HG03571 (cell line): ENCODE measurements around the gene ITGA2B.
"Not testable (repeated sequence)": the region's sequence is repeated elsewhere in the genome, so short reads cannot be mapped to it uniquely, and the experiment has no call there.

Source experiments
- ATAC-seq: cut with Tn5 transposase; IDR thresholded peaks from one replicate; pipeline ENCODE4 v1.9.1; 2021; ENCODE audit not compliant: unreplicated experiment

ITGA2B gene

DNA sequence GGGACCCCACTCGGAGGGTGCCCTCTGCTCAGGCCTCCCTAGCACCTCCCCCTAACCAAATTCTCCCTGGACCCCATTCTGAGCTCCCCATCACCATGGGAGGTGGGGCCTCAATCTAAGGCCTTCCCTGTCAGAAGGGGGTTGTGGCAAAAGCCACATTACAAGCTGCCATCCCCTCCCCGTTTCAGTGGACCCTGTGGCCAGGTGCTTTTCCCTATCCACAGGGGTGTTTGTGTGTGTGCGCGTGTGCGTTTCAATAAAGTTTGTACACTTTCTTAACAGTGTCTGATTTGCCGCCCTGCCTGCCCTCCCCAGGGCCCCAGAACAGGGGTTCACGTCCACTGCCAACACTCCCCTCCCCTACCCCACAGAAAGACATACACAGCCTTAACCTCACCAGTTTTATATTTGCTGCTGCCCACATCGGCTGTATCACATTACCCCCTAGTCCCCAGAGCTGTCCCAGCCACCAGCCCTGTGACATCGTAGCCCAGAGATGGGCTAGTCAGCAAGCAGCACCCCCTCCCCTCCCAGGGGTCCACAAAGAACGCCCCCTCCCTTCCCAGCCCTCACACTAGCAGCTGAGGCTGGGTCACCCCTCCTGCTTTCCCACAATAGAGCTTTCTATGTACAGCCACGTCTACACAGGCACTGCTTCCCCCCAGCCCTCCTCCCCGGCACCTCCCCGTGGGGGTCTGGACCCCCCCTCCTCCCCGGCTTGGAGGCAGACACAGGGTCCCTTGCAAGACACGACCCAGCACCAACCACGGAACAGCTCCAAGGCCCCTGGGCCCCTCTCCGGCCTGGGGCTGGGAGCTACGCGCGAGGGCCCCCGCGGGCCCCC lies 36.4 kb downstream of the ITGA2B start:
- ATAC-seq: no peak

DNA sequence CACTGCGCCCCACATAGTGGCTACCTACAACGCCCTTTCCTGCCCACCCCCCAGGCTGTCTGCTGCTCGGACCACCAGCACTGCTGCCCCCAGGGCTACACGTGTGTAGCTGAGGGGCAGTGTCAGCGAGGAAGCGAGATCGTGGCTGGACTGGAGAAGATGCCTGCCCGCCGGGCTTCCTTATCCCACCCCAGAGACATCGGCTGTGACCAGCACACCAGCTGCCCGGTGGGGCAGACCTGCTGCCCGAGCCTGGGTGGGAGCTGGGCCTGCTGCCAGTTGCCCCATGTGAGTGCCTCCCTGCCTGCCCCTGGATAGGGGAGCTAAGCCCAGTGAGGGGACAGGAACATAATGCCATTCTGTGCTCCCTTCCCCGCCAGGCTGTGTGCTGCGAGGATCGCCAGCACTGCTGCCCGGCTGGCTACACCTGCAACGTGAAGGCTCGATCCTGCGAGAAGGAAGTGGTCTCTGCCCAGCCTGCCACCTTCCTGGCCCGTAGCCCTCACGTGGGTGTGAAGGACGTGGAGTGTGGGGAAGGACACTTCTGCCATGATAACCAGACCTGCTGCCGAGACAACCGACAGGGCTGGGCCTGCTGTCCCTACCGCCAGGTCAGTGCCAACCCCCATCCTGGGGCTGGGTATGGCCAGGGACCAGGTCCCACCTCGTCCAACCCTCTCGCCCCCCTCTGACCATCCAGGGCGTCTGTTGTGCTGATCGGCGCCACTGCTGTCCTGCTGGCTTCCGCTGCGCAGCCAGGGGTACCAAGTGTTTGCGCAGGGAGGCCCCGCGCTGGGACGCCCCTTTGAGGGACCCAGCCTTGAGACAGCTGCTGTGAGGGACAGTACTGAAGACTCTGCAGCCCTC lies 37.3 kb downstream of the ITGA2B start:
- no peak for ATAC-seq

DNA sequence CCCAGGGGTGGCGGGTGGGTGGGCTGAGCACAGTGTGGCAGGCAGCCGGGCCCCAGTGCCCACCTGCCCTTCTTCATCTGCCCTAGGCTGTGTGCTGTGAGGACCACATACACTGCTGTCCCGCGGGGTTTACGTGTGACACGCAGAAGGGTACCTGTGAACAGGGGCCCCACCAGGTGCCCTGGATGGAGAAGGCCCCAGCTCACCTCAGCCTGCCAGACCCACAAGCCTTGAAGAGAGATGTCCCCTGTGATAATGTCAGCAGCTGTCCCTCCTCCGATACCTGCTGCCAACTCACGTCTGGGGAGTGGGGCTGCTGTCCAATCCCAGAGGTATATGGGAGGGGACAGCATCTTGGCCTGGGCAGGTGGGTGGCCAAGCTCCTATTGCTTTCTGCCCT lies 38.0 kb downstream of the ITGA2B start:
- no peak for ATAC-seq

DNA sequence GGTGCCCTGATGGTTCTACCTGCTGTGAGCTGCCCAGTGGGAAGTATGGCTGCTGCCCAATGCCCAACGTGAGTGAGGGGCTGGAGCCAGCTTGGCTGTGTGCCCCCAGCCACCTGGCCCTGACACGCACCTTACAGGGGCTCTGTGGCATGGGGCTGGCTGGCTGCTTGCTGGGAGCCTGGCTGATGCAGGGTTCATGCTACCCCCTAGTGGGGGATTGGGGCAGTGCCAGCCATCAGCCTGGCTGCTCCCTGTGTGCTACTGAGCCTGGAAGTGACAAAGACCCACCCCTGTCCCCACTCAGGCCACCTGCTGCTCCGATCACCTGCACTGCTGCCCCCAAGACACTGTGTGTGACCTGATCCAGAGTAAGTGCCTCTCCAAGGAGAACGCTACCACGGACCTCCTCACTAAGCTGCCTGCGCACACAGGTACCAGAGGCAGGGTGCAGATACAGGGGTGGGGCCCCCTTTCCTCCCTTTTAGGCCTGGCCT lies 38.7 kb downstream of the ITGA2B start:
- ATAC-seq: no peak

DNA sequence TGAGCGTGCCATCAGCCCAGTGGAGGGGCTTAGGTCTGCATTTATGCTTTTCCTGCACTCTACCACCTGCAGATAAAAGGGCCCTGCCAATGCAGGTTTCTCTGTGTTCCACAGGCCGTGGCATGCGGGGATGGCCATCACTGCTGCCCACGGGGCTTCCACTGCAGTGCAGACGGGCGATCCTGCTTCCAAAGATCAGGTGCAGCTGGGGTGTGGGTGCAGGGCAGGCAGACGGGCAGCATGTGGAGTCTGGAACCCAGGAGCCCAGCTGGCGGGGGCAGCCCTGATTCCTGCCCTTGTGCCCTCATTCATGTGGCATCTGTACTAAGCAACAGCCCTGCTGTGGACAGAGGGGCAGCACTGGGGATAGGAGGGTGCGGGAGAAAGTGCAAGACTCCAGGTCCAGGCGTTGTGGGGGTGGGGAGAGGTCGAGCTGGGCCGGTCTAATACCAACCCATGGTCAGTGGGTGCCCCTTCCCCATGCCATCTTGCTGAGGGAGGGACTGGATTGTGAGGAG lies 39.8 kb downstream of the ITGA2B start:
- no peak for ATAC-seq

DNA sequence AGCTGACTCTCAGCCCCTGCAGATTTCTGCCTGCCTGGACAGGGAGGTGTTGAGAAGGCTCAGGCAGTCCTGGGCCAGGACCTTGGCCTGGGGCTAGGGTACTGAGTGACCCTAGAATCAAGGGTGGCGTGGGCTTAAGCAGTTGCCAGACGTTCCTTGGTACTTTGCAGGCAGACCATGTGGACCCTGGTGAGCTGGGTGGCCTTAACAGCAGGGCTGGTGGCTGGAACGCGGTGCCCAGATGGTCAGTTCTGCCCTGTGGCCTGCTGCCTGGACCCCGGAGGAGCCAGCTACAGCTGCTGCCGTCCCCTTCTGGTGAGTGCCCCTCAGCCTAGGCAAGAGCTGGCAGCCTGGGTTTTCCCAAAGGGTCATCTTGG lies 40.5 kb downstream of the ITGA2B start:
- no peak for ATAC-seq

DNA sequence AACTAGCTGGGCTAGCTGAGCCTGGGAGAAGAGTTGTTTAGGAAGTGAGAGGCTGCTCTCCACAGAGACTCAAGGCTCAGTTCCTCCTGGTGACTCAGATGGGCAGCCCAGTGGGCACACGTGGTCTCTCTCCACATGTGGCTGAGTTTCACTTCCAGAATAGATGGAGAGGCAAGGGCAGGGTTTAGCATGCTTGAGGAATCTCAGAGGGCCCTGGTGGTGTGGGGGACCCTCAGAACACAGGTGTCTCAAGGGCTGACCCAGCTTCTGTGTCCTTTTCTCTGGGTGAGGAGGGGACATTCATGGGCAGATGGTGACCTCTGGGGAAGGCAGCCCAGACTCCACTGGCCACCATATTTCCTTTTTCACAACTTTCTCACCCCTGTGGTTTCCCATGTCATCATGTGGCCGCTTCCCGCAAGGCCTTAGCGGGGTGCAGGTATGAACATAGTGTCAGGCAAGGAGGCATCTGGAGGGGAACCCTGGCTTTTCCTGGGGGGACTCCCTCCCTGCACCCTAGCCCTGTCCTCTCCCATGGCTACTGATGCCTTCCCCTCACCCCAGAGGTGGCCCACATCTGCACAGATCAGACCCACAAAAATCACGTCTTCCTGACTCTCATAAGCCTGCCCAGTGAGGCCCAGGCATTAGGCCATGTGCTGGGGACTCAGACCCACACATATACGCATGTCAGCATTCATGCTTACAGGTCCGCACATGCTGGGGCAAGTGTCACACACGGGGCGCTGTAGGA lies 41.0 kb downstream of the ITGA2B start:
- ATAC-seq: peak; percentile 35

DNA sequence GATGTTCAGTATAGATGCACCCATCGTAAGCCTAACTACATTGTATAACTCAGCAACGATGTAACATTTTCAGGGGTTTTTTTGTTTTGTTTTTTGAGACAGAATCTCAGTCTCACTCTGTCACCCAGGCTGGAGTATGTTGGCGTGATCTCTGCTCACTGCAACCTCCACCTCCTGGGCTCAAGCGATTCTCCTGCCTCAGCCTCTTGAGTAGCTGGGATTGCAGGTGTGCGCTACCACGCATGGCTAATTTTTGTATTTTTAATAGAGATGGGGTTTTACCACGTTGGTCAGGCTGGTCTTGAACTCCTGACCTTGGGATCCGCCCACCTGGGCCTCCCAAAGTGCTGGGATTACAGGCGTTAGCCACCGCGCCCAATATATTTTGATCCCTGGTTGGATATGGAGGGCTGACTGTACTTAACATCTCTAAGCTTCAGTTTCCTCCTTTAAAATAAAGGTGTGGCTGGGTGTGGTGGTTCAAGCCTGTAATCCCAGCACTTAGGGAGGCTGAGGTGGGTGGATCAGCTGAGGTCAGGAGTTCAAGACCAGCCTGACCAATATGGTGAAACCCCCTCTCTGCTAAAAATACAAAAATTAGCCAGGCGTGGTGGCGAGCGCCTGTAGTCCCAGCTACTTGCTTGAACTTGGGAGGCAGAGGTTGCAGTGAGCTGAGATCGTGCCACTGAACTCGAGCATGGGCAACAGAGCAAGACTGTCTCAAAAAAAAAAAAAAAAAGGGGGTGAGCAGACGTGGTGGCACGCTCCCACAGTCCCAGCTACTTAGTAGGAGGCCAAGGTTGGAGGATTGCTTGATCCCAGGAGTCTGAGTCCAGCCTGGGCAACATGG lies 42.0 kb downstream of the ITGA2B start:
- not testable (repeated sequence) for ATAC-seq

DNA sequence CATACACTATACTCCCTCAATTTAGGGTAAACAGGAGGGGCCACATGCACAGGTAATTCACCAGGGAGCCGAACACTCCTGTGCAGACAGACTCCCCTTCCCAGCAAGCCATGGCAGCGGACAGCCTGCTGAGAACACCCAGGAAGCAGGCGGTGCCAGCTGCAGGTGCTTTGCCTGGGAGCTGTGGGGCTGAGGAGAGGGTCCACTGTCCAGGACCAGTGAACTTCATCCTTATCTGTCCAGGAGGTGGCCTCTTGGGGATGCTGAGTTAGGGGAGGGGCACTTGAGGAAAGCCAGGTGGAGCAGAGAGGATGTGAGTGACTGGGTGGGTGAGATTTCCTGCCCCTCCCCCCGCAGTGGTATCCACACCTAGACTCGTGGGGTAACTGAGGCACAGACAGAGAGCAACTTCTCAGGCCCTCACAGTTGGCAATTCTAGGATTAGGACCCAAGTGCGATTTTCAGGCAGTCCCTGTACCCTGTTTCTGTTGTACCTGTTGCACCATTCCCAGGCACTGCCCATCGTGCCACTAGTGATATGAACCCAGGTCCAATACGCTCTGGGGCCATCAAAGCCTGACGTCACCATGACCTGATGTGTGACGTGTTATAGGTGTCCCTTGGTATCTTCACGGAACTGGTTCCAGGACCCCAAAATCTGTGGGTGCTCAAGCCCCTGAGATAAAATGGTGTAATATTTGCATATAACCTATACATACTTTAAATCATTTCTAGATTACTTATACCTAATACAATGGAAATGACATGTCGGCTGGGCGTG lies 43.2 kb downstream of the ITGA2B start:
- ATAC-seq: no peak

DNA sequence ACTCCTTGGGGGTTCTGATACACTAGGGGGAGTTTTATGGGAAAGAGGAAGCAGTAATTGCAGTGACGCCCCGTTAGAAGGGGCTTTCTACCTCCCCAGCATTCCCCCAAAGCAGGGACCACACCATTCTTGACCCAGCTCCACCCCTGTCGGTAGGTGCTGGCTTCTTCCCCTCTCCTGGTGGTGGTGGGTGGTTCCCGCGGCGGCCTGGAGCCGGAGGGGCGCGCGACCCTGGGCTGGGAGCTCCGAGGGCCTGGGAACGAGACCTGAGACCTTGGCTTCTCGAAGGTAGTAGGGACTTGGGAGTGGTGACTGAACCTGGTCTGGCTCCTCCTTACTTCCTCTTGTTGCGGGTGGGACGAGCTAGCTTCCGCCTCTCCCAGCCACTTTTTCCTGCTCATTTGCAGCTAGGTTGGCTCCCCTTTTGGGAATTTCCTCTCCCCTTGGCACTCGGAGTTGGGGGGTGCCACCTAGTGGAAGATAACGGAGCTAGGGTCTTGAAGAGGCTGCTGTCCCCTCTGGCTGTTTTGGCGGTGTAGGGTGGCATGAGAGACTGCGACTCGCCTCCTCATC lies 43.9 kb downstream of the ITGA2B start:
- peak; percentile 11 for ATAC-seq

DNA sequence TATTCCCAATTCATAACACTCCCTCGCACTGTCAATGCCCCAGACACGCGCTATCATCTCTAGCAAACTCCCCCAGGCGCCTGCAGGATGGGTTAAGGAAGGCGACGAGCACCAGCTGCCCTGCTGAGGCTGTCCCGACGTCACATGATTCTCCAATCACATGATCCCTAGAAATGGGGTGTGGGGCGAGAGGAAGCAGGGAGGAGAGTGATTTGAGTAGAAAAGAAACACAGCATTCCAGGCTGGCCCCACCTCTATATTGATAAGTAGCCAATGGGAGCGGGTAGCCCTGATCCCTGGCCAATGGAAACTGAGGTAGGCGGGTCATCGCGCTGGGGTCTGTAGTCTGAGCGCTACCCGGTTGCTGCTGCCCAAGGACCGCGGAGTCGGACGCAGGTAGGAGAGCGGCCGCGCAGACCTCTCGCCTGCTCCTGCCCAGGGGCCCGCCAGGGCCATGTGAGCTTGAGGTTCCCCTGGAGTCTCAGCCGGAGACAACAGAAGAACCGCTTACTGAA lies 44.5 kb downstream of the ITGA2B start, which contains the start of gene GRN:
Gene GRN (plus strand): TSS at position 364 of the 515 bp plus-strand sequence. CDS start 3,863 bp downstream, outside the sequence.
- ATAC-seq: peak; percentile 48

DNA sequence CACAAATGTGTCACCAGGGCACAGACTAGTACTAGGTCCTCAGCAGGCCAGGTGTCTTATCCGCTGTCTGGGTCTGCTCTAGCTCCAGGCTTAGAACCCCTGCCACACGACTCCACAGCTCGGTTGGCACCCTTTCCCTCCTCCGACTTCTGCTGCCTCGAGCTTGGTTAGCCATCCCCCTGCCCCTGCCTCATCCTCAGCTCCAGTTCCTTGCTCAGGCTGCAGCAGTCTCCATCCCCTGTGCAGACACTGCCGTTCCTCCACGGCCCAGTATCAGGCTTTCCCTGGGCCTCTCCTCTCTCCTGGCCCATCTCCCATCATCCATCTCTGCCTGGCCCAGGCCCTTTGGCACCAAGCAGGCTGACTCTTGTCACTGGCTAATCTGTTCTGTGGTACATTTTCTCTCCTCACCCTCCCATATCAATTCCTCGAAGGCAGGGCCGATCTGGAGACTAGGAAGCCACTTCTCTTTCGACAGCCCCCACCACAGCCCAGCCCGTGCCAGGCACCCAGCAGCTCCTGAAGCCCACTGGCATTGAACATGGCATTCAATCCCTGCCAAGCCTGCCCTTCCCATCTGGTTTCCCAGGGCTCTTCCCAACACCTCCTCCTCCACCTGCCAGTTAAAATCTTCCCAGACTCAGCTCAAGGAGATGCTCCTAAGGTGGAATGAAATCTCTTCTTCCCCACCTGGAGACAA lies 45.8 kb downstream of the ITGA2B start:
- no peak for ATAC-seq

DNA sequence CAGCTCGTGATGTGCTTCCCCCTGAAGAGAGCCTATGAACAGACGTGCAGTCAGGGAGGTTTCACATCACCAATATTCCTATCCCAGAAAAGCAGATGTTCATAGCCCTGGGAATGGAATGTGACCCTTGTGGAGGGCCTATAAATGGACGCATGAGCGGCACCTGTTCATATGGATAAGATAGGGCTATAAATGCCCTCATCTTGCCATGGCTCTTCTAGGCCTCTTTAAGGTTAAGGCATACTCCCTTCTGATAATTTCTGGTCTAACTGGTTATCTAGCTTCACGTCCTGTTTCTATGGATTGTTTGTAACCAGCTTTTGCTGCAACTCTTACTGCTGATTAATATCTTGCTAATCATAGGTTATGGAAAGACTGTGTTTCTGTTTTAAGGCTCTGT lies 48.9 kb downstream of the ITGA2B start:
- not testable (repeated sequence) for ATAC-seq

DNA sequence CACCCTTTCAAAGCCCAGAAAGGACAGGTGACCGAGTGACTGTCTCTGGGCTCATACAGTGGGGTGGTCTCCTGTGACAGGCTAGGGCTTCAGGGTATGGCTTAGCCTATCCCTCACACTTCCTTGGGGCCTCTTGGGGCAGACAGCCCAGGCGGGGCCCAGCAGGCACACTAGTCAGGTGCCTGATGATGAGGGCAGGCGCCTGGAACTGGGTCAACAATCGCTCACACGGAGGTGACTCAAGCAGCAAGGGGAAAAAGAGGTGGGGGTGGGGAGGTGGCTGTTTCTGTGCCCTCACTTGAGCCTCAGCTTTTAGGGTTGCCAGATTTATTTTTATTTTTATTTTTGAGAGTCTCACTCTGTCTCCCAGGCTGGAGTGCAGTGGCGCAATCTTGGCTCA lies 50.7 kb downstream of the ITGA2B start:
- ATAC-seq: no peak

DNA sequence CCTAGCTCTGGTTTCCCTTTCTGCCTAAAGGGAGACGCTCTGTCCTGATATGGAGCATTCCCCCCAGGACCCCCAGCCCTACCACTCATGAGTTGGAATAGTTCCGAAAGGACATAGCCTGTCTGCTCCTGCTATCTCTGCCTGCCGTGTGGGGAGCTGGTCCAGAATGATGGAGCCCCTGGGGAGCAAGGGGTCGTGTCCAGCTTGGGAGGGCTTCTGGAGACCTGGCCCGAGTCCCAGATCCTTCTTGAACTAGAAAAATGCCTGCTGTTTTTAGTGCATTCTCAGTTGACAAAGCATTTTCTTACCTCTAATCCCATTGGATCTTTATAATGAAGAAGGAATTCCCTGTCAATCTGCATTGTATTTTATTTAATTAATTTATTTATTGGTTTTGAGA lies 53.5 kb downstream of the ITGA2B start:
- ATAC-seq: no peak

DNA sequence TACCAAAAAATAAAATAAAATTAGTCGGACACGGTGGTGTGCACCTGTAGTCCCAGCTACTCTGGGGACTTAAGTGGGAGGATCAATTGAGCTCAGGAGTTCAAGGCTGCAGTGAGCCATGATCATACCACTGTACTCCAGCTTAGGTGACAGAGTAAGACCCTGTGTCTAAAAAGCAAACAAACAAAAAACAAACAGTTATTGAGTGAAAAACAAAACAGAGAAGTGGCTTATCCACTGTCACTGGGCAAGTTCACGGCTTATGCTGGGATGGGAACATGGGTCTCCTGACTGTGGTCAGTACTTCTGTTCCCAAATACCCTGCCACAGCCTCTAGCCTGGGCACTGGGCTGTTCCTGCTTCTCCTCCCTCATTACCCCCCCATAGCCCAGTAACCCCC lies 53.9 kb downstream of the ITGA2B start:
- ATAC-seq: no peak

DNA sequence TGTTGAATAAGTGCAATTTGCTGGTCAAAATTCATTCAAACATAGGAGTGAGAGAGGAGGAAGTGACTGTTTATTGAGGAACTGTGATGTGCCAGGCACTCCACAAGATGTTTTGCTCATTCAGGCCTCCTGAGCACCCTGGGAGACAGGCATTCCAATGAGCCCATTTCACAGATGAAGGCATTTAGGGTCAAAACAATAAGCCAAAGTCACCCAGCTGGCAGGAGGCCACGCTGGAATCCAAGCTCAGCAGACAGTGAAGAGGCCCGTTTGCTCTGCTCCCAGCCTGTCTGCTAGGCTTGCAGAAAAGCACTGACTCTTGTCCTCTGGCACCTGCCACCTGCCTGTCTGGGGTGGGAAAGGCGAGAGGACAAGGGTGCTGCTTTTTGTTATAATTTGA lies 54.7 kb downstream of the ITGA2B start:
- no peak for ATAC-seq

DNA sequence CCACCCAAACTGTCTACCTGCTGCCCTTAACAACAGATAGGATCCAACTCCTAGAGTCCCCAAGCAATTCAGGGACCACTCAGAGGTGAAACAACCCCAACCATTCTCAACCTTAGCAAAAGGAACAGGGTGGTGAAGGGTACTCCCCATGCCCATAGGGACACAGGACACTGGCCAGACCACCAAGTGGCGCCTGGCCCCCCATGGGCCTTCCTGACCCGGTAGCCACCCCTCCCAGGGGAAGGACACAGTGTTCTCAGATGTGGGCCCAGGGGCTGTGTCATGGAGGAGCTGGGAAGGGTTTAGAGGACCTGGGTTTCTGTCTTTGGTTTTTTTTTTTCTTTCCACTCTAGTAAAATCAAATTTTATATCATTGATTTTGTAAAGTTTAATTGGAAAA lies 55.1 kb downstream of the ITGA2B start:
- no peak for ATAC-seq
